CD14-positive monocyte (primary cell): ENCODE data around the gene KRTAP5-9. TPM values are rescaled to one million over a fixed set of nuclear protein-coding genes. Genes with fewer than 3 reads are reported as not detected.
"Not testable (repeated sequence)": the region's sequence is repeated elsewhere in the genome, so short reads cannot be mapped to it uniquely, and the experiment has no call there.

ENCODE experiments used
- DNase-seq, 3 donors: peaks; one replicate each; pipeline ENCODE4 v3.0.0-alpha.2; 2011 to 2022
- H2AFZ ChIP-seq: 2 replicates; pipeline ENCODE4 v1.6.0; 2012; ENCODE audit warnings: mild to moderate bottlenecking, low read depth, low read length, inconsistent platforms; ENCODE audit not compliant: insufficient read depth, poor library complexity, severe bottlenecking
- H3K27ac ChIP-seq, 2 donors: 1 replicate in 1 of 2; 2 replicates in 1 of 2; pipeline ENCODE4 v1.5.1; 2012 to 2013; ENCODE audit warnings: low read length in 2 of 2, control low read depth in 1 of 2, inconsistent platforms in 1 of 2, low read depth in 1 of 2, mild to moderate bottlenecking in 1 of 2
- H3K27me3 ChIP-seq, 2 donors: one replicate each; pipeline versions ENCODE4 v1.6.0 to v1.6.1; 2011 to 2013; ENCODE audit warnings: low read length in 2 of 2; ENCODE audit not compliant: control insufficient read depth in 2 of 2, insufficient read depth in 2 of 2
- H3K36me3 ChIP-seq, 2 donors: replicated peaks in 1 of 2; 1 replicate in 1 of 2; 2 replicates in 1 of 2; pipeline versions ENCODE4 v1.5.1 to v1.6.1; 2012 to 2013; ENCODE audit warnings: low read length in 2 of 2, control low read depth in 1 of 2, inconsistent platforms in 1 of 2, mild to moderate bottlenecking in 1 of 2; ENCODE audit not compliant: insufficient read depth in 2 of 2, control insufficient read depth in 1 of 2
- H3K4me1 ChIP-seq, 2 donors: 1 replicate in 1 of 2; 2 replicates in 1 of 2; pipeline versions ENCODE4 v1.5.1 to v1.6.1; 2012 to 2013; ENCODE audit warnings: low read length in 2 of 2, control low read depth in 1 of 2, inconsistent platforms in 1 of 2, mild to moderate bottlenecking in 1 of 2, moderate library complexity in 1 of 2; ENCODE audit not compliant: insufficient read depth in 2 of 2, control insufficient read depth in 1 of 2
- H3K4me2 ChIP-seq: replicated peaks from 2 replicates; pipeline ENCODE3; 2012; ENCODE audit warnings: low read length, moderate library complexity, mild to moderate bottlenecking; ENCODE audit not compliant: poor library complexity, severe bottlenecking; ENCODE audit errors: extremely low read depth
- H3K4me3 ChIP-seq, 3 experiments: fragments of 200-600 bp in 1 of 3; sonication (generic) in 1 of 3; replicated peaks in 1 of 3; 1 replicate in 2 of 3; 2 replicates in 1 of 3; pipeline ENCODE4 v1.5.1; 2011 to 2013; ENCODE audit warnings: low read length in 3 of 3, mild to moderate bottlenecking in 3 of 3, control low read depth in 2 of 3, low read depth in 2 of 3, inconsistent platforms in 1 of 3, moderate library complexity in 1 of 3
- H3K79me2 ChIP-seq: 2 replicates; pipeline ENCODE4 v1.6.0; 2012; ENCODE audit warnings: mild to moderate bottlenecking, control low read depth, inconsistent platforms, low read length, moderate library complexity; ENCODE audit not compliant: insufficient read depth
- H3K9ac ChIP-seq: 2 replicates; pipeline ENCODE4 v1.6.0; 2017; ENCODE audit warnings: low read length, mild to moderate bottlenecking; ENCODE audit not compliant: insufficient read depth, poor library complexity, severe bottlenecking
- H3K9me3 ChIP-seq, 2 donors: replicated peaks in 1 of 2; 1 replicate in 1 of 2; 2 replicates in 1 of 2; pipeline versions ENCODE4 v1.5.1 to v1.6.1; 2012 to 2013; ENCODE audit warnings: low read length in 2 of 2, control low read depth in 1 of 2; ENCODE audit not compliant: control insufficient read depth in 1 of 2, insufficient read depth in 1 of 2
- H4K20me1 ChIP-seq: 2 replicates; pipeline ENCODE4 v1.6.0; 2012; ENCODE audit warnings: mild to moderate bottlenecking, low read length, control low read depth, moderate library complexity; ENCODE audit not compliant: insufficient read depth
- H3K27ac Mint-ChIP-seq, 7 donors: one replicate each; pipeline ENCODE4 v1.8.0; 2020; ENCODE audit warnings: mild to moderate bottlenecking in 7 of 7, mixed read lengths in 7 of 7, moderate library complexity in 6 of 7, inconsistent platforms in 2 of 7
- H3K27me3 Mint-ChIP-seq, 3 donors: one replicate each; pipeline ENCODE4 v1.8.0; 2021 to 2022; ENCODE audit warnings: low read depth in 3 of 3, mild to moderate bottlenecking in 3 of 3, mixed read lengths in 3 of 3, moderate library complexity in 3 of 3, inconsistent platforms in 1 of 3
- H3K36me3 Mint-ChIP-seq, 2 donors: one replicate each; pipeline ENCODE4 v1.8.0; 2020; ENCODE audit warnings: mixed read lengths in 2 of 2, inconsistent platforms in 1 of 2, mild to moderate bottlenecking in 1 of 2
- H3K4me1 Mint-ChIP-seq: one replicate; pipeline ENCODE4 v1.8.0; 2020; ENCODE audit warnings: mild to moderate bottlenecking, mixed read lengths
- H3K4me3 Mint-ChIP-seq, 2 donors: one replicate each; pipeline ENCODE4 v1.8.0; 2020; ENCODE audit warnings: mild to moderate bottlenecking in 2 of 2, mixed read lengths in 2 of 2, moderate library complexity in 1 of 2
- H3K9me3 Mint-ChIP-seq, 7 donors: one replicate each; pipeline ENCODE4 v1.8.0; 2020 to 2022; ENCODE audit warnings: mixed read lengths in 7 of 7, mild to moderate bottlenecking in 6 of 7, moderate library complexity in 6 of 7, inconsistent platforms in 2 of 7
- CTCF ChIP-seq: fragments of 200-600 bp; IDR thresholded peaks from one replicate; pipeline ENCODE4 v1.8.0; 2022; ENCODE audit warnings: antibody characterized with exemption, mild to moderate bottlenecking
- WGBS: methylation state at CpG from one replicate; pipeline ENCODE4 v1.1.5; 2013; ENCODE audit warnings: missing lambda C conversion rate; ENCODE audit not compliant: insufficient coverage; 5-methylcytosine and 5-hydroxymethylcytosine counted together
- intact Hi-C, 2 donors: fragments of 100-400 bp; cut with micrococcal nuclease; formaldehyde crosslinking; loops; one replicate each; pipeline versions ENCODE4 v1.15.0 to v1.15.1; 2023
- polyA plus RNA-seq, 3 donors: library from polyadenylated mRNA; depleted of rRNA in 1 of 3; unstranded in 2 of 3; stranded (reverse) in 1 of 3; fragments of 300-500 nt in 2 of 3; fragments of >200 nt in 1 of 3; fragmentation: Illumina TruSeq in 2 of 3; gene quantifications; 1 replicate in 2 of 3; 2 replicates in 1 of 3; pipeline ENCODE4 v1.2.3, GENCODE V29; 2012 to 2021

The KRTAP5-9 gene
- polyA plus RNA-seq, 3 donors, result 0.29 TPM; not detected in 2

- intact Hi-C loops, result no loop called here
Measured at GRCh38 chr11:71525938-71526495, 22.2 kb upstream of the KRTAP5-9 start.

GRCh38 chr11:71526796-71527575 lies 21.2 kb upstream of the KRTAP5-9 start, which contains the start of gene KRTAP5-7:
TSS of gene KRTAP5-7 (plus strand) at chr11:71527267. CDS start at chr11:71527301, 34 bp downstream.
- WGBS, result 50% methylated on average over 6 of the region's 10 CpGs
- H3K36me3 Mint-ChIP-seq, H3K27me3 ChIP-seq, H3K36me3 ChIP-seq, DNase-seq, H3K27me3 Mint-ChIP-seq, H3K79me2 ChIP-seq, H2AFZ ChIP-seq, H3K4me3 ChIP-seq, H3K4me2 ChIP-seq, intact Hi-C loops, H3K9ac ChIP-seq, H4K20me1 ChIP-seq, H3K9me3 Mint-ChIP-seq, H3K4me1 ChIP-seq, H3K4me1 Mint-ChIP-seq, H3K9me3 ChIP-seq, H3K4me3 Mint-ChIP-seq, H3K27ac ChIP-seq: not testable (repeated sequence)
- peak within 1 kb of the TSS in 1 of 7 donors; percentile 21 for H3K27ac Mint-ChIP-seq

More at GRCh38 chr11:71525938-71526495, 22.2 kb upstream of the KRTAP5-9 start:
- no peak overlapping the region for H3K4me3 ChIP-seq
- H3K27ac Mint-ChIP-seq, result no peak overlapping the region
- no peaks in the 10 kb centered on the region for H3K4me1 ChIP-seq
- no peaks in the 10 kb centered on the region for H3K36me3 Mint-ChIP-seq
- no peaks in the 10 kb centered on the region for H3K27me3 ChIP-seq
- H3K9me3 ChIP-seq, result no peaks in the 10 kb centered on the region
- H3K27me3 Mint-ChIP-seq, result peaks cover 2 to 6% (median 2%) of the 10 kb centered on the region in 3 donors
- H2AFZ ChIP-seq, result no peak overlapping the region
- TF ChIP-seq CTCF, result no peak
- no peak overlapping the region for H3K27ac ChIP-seq
- no peak overlapping the region for H3K4me2 ChIP-seq
- peaks cover 0 to 6% (median 2%) of the 10 kb centered on the region in 7 donors for H3K9me3 Mint-ChIP-seq
- H4K20me1 ChIP-seq, result no peaks in the 10 kb centered on the region
- DNase-seq, result no peak
- H3K4me3 Mint-ChIP-seq, result no peak overlapping the region
- H3K9ac ChIP-seq, result no peak overlapping the region
- no CpG with 5 or more reads among the region's 2 CpGs for WGBS
- H3K79me2 ChIP-seq, result no peaks in the 10 kb centered on the region
- no peaks in the 10 kb centered on the region for H3K36me3 ChIP-seq
- H3K4me1 Mint-ChIP-seq, result no peaks in the 10 kb centered on the region
